ELF-1 (cell line): Measurements from ENCODE around the gene HHLA2.

Experiments
- DNase-seq: peaks from one replicate; pipeline ENCODE4 v3.0.0-alpha.2; 2016; ENCODE audit warnings: low read depth, low spot score

Gene HHLA2

DNA sequence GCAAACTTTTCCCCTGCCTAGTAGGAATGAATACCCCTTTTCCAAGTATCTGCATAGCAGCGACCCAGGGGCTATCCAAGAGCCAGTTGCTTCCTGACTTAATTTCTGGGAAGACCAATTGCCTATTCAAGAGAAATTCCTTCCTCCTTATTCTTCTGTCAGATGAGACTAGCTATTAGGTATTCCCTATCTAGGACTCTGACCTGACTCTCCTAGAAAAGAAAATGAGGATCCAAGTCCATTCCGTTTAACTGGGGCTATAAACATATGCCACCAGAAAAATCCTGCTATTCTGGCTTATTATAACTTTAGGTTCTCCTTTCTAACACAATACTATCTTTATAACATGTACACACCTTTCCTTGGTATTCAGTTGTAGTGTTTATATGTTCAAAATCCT is 1.7 kb downstream of the HHLA2 start:
- no peak for DNase-seq

DNA sequence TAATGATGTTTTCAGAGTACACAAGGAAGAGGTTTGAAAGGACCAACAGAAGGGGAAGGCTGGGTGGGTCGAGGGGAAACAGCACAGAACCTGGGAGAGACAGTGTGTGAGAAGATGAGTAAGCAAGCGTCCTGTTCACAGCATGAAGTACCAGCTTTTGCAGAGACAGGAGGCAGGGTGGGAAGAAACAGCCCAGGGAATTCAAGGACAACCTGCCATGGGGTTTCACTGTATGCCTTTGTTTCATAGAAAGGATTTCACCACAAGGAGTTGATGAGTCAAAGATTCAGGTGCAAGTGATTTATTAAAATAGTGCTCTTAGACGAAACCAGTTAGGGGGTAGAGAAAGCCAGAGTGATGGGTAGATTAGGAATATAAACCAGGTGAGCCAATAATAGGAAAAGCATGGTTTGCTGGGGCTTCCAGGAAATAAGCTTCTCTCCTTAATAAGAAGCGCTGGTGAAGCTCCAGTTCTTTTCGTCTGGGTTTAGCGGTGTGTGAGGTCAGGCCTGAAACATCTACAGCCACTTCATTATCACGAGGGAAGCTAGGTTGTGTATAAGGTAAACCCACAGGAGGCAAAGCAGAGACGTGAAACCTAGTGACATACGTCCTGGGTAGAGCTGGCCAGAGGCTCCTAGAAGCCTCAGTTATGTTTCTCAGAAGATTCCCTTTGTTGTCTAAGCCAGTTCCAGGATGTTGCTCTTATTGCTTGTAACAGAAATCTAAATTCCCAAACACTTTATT is 3.9 kb downstream of the HHLA2 start:
- DNase-seq: peak; percentile 16

DNA sequence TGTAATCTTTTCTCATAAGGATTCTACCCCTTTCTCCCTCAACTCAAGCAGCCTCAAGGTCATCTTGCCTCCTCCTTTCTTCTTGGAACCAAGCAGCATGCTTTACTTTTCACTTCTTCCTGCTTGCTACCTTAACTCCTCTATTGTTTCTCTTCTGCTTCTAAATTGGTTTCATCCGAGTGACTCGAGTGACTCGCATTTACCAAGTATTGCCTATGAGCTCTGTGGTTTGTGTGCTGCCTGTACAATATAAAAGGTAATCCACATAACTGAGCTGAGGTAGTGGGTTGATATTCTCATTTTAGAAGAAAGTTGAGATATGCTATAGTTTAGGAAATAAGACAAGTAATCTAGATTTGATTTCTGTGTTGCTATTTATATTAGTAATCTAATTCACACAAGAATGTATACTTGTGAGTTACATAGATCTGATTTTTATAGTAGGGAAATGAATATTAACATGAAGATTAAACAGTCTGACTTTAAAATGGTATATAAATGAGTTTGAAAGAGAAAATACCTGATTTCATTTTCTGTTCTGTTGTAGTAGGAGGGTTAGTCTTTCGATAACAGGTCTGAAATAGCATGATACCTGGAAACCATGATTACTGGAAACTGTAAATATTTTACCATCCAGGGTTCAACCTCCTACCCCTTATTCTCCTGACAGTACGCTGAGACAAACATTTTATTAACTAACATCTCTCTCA is 5.5 kb downstream of the HHLA2 start:
- no peak for DNase-seq

DNA sequence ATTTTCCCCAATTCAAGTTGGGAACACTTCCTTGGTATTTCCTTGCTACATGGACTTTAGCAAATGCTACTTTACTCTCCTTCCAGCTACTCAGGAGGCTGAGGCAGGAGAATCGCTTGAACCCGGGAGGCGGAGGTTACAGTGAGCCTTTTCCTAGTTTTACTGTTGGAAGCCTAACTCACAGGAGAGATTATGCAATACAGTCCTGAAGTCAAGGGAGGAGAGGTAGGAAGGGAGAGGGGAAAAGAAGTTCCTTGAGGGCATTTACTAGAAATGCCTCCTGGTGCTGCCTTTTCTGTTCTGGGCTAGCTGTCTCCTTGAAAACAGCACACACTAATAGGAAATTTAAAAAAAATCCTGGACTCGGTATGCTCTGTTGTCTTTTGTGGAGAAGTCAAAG is 6.2 kb downstream of the HHLA2 start:
- peak; percentile 18 for DNase-seq

DNA sequence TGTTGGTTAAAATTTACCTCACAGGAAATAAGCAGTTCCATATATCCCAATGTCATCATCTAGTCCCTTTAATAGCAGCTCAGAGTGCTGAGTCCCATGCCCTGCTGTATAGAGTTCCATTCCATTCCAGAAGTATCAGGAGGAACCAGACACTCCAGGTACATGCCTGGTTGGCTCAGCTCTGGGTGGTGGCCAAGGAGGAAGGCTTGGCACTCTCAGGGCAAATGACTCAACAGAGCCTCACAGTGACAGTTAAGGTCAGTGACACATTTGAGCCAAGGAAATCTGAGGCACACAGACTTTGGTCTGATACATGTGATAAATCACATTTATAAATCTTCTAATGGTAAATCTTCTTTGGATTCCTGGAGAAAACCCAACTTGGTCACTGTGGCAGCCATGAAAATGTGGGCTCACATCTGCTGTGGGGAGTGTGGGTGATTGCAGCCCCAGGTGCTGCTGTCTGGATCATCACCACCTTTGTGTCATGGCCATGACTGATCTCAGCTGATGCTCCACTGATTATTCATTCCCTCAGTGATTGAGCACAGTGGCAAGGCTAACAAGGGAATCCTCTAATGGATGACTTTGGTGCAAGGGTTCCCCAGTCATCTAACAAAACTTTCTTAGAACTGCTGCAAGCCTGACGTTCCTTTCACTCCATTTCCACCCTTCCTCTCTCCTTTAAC is 9.3 kb downstream of the HHLA2 start:
- DNase-seq: no peak

DNA sequence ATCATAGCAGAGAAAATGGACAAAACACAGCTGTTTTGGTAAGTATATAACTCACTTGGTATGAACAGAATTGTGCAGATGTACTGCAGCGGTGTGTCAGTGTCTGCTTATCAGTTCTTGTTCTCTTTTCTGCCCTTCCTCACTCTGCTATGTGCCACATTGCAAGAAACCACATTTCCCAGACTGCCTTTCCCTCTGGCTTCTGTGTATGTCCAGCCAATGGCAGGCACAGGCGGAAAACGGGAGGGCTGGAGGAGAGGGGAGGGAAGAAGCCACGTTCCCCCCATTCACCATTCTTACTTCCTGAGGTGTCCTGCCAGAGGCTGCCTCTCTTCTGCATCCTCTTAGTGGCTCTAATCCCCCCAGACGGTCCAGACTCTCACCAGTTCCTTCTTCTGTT is 15.4 kb downstream of the HHLA2 start:
- peak; percentile 26 for DNase-seq

DNA sequence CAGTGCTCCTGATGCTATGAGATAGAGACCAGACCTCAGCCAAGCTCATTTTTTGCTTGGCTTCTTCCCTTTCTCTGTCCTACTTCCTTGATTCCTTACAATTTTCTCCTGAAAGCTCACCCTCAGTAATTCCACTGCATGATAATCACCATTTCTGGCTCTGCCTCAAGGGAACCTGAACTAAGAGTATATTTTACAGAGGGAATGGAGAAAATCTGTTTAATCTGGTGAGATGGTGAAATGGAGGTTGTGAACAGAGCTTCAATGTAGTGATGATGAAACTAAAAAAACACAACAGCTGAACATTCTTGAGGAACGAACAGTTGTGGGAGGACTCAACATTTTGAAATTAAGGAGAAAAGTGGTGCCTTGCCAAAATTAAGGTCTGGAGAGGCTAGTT is 16.3 kb downstream of the HHLA2 start:
- DNase-seq: no peak

DNA sequence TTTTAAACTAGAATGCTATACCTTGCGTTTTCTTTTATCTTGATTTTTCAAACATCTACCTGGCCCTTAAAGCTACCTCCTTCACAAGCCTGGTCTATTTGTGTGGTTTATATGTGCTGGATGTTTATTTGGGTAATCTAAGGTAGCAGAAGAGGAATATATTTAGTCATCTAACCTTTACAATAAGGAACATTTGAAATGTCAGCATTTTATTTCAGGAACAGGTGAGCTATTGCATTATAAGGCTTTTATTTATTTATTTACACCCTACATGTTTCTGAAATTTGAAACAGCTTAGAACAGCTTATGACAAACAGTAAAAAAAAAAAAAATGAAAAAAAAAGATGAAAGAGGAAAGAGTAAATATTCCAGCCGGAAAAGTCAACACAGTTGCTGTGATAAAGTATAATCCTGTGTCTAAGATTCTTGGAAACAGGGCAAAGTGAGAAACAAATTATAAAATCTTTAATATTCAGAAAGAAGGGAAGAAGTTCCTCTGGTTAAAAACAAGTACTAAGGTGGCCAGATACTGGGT is 19.5 kb downstream of the HHLA2 start:
- DNase-seq: no peak

DNA sequence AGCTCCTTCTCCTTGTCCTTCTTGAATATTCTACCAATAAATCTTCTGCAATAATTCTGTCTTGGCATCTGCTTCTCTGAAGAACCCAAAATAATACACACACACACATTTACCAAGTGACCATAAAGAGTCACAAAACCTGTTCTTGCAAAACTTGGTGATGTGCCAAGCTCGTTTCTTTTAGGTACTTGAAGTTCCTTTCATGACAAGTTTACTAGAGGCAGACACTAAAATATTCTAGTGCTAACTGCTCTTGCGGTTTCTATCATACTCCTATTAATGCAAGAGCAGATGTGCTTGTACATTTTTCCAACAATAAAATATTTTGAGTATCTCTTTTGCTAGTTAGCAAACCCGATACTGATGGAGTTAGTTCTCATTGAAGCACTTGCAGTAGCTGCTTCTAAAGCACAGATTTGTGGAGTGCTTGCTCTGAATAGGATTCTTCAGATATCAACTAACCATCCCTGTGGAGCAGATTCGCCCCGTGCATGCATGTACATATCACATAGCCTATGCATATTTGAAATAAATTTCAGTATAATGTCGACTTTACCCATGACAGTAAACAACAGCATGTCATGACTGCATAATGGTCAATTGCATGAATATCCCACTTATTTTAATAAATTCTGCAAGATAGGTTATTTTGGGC is 23.2 kb downstream of the HHLA2 start:
- no peak for DNase-seq

DNA sequence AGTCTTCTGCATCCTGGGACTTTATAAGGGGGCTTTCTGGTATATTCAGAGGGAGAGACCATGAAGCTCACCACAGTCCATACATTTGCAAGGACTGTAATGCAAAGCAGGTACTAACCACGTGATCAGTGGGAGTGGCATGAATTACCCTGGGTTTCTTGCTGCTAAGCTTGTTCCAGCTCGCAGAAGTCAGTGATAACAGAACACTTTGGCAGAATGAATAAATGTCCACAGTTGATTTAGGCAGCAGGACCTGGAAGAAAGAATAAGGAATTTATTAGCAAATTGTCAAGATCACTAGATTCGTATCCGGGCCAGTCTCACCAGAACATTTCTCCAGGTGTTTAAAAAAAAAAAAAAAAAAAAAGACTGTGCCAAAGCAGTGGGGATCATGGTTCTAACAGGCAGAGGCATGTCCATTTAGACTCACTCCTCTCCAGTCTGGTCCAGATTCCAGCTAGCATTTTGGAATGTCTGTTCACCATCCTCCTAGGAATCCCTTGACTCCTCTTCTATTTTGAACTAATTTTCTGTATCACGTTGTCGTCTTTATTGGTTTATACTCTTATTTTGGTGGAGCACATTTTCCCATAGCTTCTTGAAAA is 24.5 kb downstream of the HHLA2 start:
- DNase-seq: peak; percentile 10

DNA sequence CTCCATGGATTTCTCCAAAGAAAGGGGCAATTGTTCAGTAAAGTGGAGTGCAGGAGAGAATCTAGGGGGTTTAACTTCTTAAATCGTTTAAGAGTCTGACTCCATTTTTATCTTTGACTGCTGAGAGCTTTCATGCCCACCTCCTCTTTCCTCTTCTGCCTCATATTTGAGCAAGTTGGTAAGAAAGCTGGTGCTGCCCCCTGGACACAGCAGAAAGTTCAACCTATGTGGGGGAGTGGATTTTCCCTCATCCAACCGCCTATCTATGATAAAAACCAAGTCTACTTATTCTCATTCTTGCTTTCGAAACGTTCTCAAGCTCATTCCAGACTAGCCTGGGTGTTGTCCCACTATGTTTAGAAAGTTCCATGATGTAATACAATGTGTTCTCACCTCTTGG is 26.0 kb downstream of the HHLA2 start:
- no peak for DNase-seq

DNA sequence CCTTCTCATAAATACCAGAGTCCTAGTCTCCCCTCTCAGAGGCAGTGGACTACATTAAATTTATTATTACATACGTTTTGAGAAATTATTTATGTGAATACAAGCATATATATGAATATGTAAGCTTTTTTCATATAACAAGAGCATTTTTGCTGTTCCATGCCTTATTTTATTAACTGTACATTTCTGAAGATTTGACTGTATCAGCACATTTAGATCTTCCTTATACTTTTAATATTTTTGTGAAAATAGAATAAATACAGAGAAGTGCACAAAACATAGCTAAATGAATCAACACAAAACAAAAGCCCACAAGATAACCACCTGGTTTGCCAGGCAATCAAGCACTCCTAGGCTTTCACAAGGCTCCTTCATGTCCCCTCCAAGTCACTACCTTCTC is 27.8 kb downstream of the HHLA2 start:
- DNase-seq: no peak

DNA sequence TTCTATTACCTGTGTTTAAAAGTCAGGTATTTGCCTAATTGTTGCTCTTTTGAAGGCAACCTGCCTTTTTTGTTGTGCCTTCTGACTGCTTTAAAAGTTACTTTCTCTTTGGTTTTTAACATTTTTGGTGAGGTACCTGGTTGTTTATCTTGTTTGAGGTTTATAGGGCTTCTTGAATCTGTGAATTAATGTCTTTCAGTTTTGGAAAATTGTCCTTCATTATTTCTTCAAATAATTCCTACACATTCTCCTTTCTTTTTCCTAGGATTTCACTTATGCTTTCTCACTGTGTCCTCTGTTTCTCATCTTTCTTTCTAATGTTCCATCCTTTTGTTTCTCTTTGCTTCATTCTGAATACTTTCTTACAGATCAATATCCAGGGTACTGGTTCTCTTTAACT is 30.8 kb downstream of the HHLA2 start:
- DNase-seq: no peak

DNA sequence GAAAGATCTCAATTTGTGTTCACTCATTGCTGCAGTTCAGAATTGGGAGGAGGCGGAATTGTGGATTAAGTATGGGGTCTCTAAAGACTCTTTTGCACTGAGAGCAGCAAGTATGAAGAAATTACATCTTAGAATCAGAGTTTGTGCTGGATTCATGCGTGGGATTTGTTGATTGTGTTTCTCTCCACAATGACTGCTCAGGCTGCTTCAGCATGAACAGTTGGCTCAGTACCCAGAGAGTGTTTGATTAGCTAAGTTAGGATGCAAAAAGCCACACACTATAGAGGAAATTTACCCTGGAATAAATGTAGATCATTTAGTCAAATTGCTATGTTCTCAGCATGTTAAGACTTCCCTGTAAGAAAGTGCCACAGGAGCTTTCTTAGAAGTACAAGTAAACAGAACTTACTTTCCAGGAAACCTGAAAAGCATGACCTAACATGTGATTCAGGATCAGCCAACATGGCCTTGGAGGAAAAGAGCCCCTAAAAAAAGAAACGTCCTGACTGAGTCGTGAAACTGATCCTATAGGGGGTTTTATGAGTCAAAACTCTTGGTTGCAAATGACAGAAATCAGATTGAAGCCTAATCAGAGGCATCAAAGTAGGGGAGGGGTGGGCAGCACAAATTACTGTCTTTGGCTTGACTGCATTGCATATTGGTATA is 32.6 kb downstream of the HHLA2 start:
- no peak for DNase-seq

DNA sequence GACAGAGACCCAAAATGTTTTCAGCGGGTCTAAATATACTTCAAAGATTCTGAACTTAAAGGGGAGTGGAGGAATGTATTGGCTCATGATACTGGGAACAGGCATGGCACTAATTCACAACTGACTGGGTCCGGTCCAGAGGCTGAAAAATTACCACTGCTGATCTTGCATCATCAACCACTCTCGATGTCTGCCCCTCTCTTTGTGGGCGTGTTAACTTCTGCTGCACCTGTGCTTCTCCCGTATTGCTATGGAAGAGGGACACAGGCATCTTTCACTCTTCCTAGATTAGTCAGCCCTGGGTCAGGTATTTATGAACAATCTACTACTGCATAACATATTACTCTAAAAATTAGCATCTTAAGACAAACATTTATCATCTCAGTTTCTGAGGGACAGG is 33.2 kb downstream of the HHLA2 start:
- no peak for DNase-seq

DNA sequence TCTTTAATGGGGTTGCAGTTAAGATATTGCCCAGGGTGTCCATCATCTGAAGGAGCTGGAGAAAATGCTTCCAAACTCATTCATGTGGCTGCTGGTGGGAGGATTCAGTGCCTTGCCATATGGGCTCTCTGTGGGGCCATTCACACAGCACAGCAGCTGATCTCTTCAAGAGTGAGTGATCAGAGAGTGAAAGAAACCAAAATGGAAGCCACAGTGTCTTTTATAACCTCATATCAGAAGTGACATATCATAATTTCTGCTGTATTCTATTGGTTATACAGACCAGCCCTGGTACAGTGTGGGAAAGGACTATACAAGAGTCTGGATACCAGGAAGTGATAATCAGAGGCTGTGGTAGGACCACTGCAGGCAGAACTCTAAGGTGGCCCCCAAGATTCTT is 33.6 kb downstream of the HHLA2 start:
- DNase-seq: no peak

DNA sequence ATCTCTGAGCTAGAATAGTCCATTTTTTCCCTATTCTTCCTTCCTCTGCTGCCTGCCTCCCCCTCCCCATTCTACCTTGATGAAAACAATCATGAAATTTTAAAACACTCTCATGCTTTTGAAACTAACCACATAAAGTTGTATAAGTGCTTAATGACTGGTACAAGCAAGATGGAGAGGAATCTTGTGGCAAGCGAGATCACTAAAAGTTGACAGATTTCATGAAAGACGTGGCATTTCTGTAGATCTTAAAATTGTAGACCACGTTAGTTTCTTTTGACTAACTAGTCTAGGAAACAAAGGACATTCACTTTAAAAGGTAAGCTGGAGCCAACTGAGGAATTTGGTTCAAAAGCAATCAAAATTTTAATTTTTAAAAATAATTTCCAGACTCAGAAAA is 35.4 kb downstream of the HHLA2 start:
- DNase-seq: no peak

DNA sequence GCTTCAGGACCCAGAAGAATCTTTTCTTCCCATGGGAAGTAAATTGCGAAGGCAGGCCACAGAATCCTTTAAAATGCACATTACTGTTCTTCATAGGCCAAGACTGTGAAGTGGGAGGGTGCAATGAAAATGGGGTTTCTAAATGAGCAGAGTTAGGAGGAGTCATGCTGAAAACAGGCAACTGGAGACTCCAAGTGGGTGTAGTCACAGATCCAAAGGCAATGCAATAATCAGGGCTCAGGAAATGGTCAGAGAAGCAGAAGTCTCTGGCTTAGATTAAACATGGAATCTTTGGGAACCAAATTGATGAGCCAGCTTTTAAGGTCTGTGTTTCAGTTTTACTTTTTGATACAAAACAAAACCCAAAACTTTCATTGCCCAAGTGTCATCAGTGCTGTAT is 37.6 kb downstream of the HHLA2 start:
- DNase-seq: no peak

DNA sequence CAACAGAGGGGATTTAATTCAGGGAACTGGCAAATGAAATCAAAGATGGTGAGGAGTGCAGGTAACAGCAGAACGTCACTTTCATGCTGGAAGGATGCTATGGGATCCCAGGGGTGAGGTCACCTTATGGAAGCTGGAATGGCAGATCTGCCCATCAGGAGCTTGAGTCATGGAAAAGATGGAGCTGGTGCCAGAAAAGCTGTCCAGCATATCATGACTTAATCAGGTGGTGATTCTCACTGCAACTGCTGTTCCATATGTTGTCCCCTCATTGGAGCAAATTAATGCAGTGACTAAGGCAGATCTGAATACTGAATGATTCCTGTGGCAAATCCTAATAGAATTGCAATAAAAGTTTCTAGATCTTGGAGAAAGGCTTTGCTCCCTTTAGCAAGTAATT is 38.4 kb downstream of the HHLA2 start:
- no peak for DNase-seq

DNA sequence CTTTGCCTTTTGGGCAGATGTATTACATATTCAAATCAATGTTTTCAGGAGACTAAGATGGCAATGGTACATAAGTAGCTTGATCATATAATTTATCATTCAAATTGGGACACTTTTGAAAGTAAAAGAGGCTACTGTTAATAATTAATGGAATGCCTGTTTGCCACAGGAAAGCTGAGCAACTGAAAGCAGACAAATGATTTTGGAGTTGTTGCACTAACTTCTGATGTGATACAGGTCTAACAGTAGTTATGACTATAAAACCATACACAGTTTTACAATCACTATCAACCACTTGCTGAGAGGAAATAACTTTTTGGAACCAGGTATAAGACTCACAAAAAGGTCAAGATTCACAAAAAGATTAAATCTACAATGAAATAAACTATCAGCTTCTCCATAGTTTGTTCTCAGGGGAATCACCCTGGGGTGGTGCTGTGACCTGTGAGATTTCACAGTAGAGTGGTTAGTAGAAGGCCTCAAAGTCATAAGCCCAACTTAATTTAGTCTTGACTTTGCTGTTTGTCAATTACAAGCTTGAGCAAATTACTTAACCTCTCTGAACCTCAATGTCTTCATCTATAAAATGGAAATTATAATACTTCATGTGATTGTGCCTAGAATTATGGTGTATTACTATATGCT is 42.7 kb downstream of the HHLA2 start:
- no peak for DNase-seq

DNA sequence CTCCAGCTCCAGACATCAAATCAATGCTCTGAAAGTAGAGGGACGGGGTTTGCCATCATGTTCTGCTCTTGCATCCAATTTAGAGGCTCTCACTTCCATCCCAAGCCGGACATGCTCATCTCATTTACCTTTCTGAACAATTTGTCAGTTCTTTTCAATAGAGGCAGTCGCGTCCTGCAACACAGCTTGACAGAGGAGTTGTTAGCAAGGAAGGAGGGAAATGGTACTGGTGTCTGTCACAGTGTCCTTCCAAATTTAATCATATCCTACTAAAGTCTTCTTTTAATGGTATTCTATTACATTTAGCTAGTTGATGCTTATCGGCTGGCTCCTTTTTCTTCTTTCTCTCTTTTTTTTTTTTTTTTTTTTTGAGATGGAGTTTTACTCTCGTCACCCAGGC is 45.6 kb downstream of the HHLA2 start:
- no peak for DNase-seq
